Mucosa of stomach (tissue), 1 donor: ENCODE results near the gene GRID1.

ENCODE experiments used
- H3K27me3 ChIP-seq: one replicate; pipeline ENCODE4 v1.7.0; 2013; ENCODE audit warnings: mild to moderate bottlenecking, low read length; ENCODE audit not compliant: control insufficient read depth, insufficient read depth
- H3K36me3 ChIP-seq: one replicate; pipeline ENCODE4 v1.7.0; 2013; ENCODE audit warnings: low read length; ENCODE audit not compliant: control insufficient read depth, insufficient read depth
- H3K4me1 ChIP-seq: one replicate; pipeline ENCODE4 v1.7.0; 2013; ENCODE audit warnings: mild to moderate bottlenecking, low read length; ENCODE audit not compliant: control insufficient read depth, insufficient read depth
- H3K4me3 ChIP-seq: one replicate; pipeline ENCODE4 v1.7.0; 2013; ENCODE audit warnings: low read length
- H3K9ac ChIP-seq: one replicate; pipeline ENCODE4 v1.7.0; 2013; ENCODE audit warnings: mild to moderate bottlenecking, low read length, moderate library complexity
- H3K9me3 ChIP-seq: one replicate; pipeline ENCODE4 v1.7.0; 2013; ENCODE audit warnings: mild to moderate bottlenecking, low read length, moderate library complexity; ENCODE audit not compliant: control insufficient read depth
- donor health status: Pancreatic carcinoma.

The GRID1 gene

GRCh38 chr10:85918371-85918770 lies 448.2 kb downstream of the GRID1 start:
- Histone ChIP-seq H3K27me3 (no peaks in the 10 kb centered on the region), H3K9ac (no peak overlapping the region), H3K4me1 (no peaks in the 10 kb centered on the region), H3K36me3 (no peaks in the 10 kb centered on the region), H3K9me3 (no peaks in the 10 kb centered on the region), H3K4me3 (no peak overlapping the region)

- no peak overlapping the region for H3K9ac ChIP-seq
- H3K4me3 ChIP-seq, result no peak overlapping the region
- no peaks in the 10 kb centered on the region for H3K4me1 ChIP-seq
- no peaks in the 10 kb centered on the region for H3K36me3 ChIP-seq
- H3K27me3 ChIP-seq, result no peaks in the 10 kb centered on the region
- H3K9me3 ChIP-seq, result no peaks in the 10 kb centered on the region
Observed at GRCh38 chr10:85917601-85918000, 449.0 kb downstream of the GRID1 start.

GRCh38 chr10:85916994-85917573 lies 449.5 kb downstream of the GRID1 start:
- H3K4me1 ChIP-seq, result no peaks in the 10 kb centered on the region
- H3K4me3 ChIP-seq, result no peak overlapping the region
- no peaks in the 10 kb centered on the region for H3K36me3 ChIP-seq
- no peaks in the 10 kb centered on the region for H3K27me3 ChIP-seq
- no peak overlapping the region for H3K9ac ChIP-seq
- H3K9me3 ChIP-seq, result no peaks in the 10 kb centered on the region

- Histone ChIP-seq H3K9ac (no peak overlapping the region), H3K4me1 (no peaks in the 10 kb centered on the region), H3K36me3 (no peaks in the 10 kb centered on the region), H3K4me3 (no peak overlapping the region), H3K27me3 (no peaks in the 10 kb centered on the region), H3K9me3 (no peaks in the 10 kb centered on the region)
Observed at GRCh38 chr10:85916286-85916685, 450.3 kb downstream of the GRID1 start.

GRCh38 chr10:85915245-85915846 lies 451.2 kb downstream of the GRID1 start:
- Histone ChIP-seq H3K36me3 (no peaks in the 10 kb centered on the region), H3K4me3 (no peak overlapping the region), H3K9me3 (no peaks in the 10 kb centered on the region), H3K27me3 (no peaks in the 10 kb centered on the region), H3K9ac (no peak overlapping the region), H3K4me1 (no peaks in the 10 kb centered on the region)

GRCh38 chr10:85914720-85915119 lies 451.9 kb downstream of the GRID1 start:
- Histone ChIP-seq H3K4me1 (no peaks in the 10 kb centered on the region), H3K9ac (no peak overlapping the region), H3K27me3 (no peaks in the 10 kb centered on the region), H3K36me3 (no peaks in the 10 kb centered on the region), H3K4me3 (no peak overlapping the region), H3K9me3 (no peaks in the 10 kb centered on the region)

GRCh38 chr10:85908462-85908861 lies 458.1 kb downstream of the GRID1 start:
- H3K9ac ChIP-seq, result no peak overlapping the region
- no peaks in the 10 kb centered on the region for H3K27me3 ChIP-seq
- H3K4me1 ChIP-seq, result no peaks in the 10 kb centered on the region
- no peak overlapping the region for H3K4me3 ChIP-seq
- no peaks in the 10 kb centered on the region for H3K9me3 ChIP-seq
- no peaks in the 10 kb centered on the region for H3K36me3 ChIP-seq

GRCh38 chr10:85902051-85902450 lies 464.5 kb downstream of the GRID1 start:
- no peaks in the 10 kb centered on the region for H3K36me3 ChIP-seq
- no peaks in the 10 kb centered on the region for H3K27me3 ChIP-seq
- H3K4me3 ChIP-seq, result no peak overlapping the region
- no peaks in the 10 kb centered on the region for H3K9me3 ChIP-seq
- H3K9ac ChIP-seq, result no peak overlapping the region
- H3K4me1 ChIP-seq, result no peaks in the 10 kb centered on the region

DNA sequence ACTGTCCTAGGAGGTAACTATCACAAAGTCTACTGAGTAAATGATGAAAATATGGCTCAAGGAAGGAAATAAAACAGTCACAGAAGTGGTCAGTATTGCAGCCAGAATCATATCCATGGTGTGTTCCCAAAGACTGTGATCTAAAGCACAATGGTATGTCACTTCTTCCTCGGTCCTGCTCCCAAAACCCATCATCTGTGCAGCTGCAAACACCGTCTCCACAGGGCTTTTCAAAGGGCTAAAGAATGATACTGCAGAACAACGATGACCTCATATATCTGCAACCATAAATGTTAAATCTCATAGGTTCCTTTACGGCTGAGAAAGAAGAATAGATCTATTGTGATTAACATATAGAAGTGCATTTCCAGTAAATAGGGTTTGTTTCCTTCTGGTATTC lies 465.0 kb downstream of the GRID1 start:
- no peaks in the 10 kb centered on the region for H3K4me1 ChIP-seq
- no peaks in the 10 kb centered on the region for H3K36me3 ChIP-seq
- H3K4me3 ChIP-seq, result no peak overlapping the region
- no peaks in the 10 kb centered on the region for H3K9me3 ChIP-seq
- H3K9ac ChIP-seq, result no peak overlapping the region
- H3K27me3 ChIP-seq, result no peaks in the 10 kb centered on the region

- no peak overlapping the region for H3K9ac ChIP-seq
Observed at GRCh38 chr10:85900487-85900886, 466.1 kb downstream of the GRID1 start.

DNA sequence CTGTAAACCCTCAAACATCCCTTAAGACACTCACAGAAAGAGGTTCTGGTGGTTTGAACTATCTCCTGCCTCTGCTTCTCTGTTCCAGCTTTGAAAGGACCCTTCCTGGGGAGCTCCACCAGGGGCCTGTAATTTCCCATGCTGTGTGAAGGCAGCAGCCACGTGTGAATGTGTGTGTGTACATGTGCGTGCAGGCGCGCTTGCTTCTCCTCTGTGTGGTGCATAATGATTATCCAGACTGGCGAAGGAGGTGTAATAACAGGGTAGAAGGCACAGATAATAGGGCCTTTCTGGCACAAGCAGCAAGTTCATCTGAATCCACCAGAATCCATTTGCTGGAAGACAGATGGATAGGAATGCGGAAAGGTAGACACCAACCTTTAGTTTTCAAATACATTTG lies 466.5 kb downstream of the GRID1 start:
- H3K9me3 ChIP-seq, result no peaks in the 10 kb centered on the region
- H3K4me1 ChIP-seq, result no peaks in the 10 kb centered on the region
- H3K36me3 ChIP-seq, result no peaks in the 10 kb centered on the region
- no peaks in the 10 kb centered on the region for H3K27me3 ChIP-seq
- H3K4me3 ChIP-seq, result no peak overlapping the region
- H3K9ac ChIP-seq, result no peak overlapping the region

More at GRCh38 chr10:85900487-85900886, 466.1 kb downstream of the GRID1 start:
- Histone ChIP-seq H3K4me3 (no peak overlapping the region), H3K9me3 (no peaks in the 10 kb centered on the region), H3K4me1 (no peaks in the 10 kb centered on the region), H3K27me3 (no peaks in the 10 kb centered on the region), H3K36me3 (no peaks in the 10 kb centered on the region)

- H3K4me1 ChIP-seq, result no peaks in the 10 kb centered on the region
- H3K36me3 ChIP-seq, result no peaks in the 10 kb centered on the region
- H3K9me3 ChIP-seq, result no peaks in the 10 kb centered on the region
- no peak overlapping the region for H3K4me3 ChIP-seq
- H3K27me3 ChIP-seq, result no peaks in the 10 kb centered on the region
- H3K9ac ChIP-seq, result no peak overlapping the region
Observed at GRCh38 chr10:85891472-85891871, 475.1 kb downstream of the GRID1 start.

DNA sequence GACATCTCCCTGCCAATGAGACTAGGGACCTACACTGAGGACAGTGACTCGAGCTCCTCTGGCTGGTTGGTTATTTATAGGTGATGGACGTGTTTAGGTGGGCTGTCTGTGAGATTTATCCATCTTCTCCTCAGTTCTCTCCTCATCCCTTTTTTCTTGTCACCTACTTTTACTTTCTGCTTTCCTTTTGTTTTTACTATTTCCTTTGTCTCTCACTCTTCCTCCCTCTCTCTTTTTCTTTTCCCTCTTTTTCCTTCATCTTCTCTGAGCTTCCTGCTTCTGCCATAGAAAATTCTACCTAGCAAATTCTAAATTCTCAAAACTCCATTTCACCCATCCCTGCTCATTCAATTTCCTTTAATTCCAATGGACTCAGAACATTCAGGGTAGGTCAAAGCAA lies 478.0 kb downstream of the GRID1 start:
- no peak overlapping the region for H3K4me3 ChIP-seq
- H3K36me3 ChIP-seq, result no peaks in the 10 kb centered on the region
- H3K4me1 ChIP-seq, result no peaks in the 10 kb centered on the region
- no peak overlapping the region for H3K9ac ChIP-seq
- no peaks in the 10 kb centered on the region for H3K9me3 ChIP-seq
- H3K27me3 ChIP-seq, result no peaks in the 10 kb centered on the region
